ENCODE measurements around the gene PHRF1.
"Not testable (repeated sequence)": the region's sequence is repeated elsewhere in the genome, so short reads cannot be mapped to it uniquely, and the experiment has no call there.

PHRF1 gene

GRCh38 chr11:635945-636510, 59.8 kb downstream of the PHRF1 start:
- no peak for DNase-seq (ENCODE audit: low spot score)

GRCh38 chr11:636511-637332, 60.5 kb downstream of the PHRF1 start, which contains the start of gene DRD4:
DRD4 (plus strand) TSS chr11:637269; CDS start chr11:637305, 36 bp downstream.
- DNase-seq (ENCODE audit: low spot score): no peak

- DNase-seq (ENCODE audit: low spot score): no peak
These were observed 61.0 kb downstream of the PHRF1 start for GRCh38 chr11:637333-637592.

GRCh38 chr11:637593-638521, 61.6 kb downstream of the PHRF1 start:
- DNase-seq (ENCODE audit: low spot score): no peak

GRCh38 chr11:638631-639331, 62.5 kb downstream of the PHRF1 start:
- no peak for DNase-seq (ENCODE audit: low spot score)

GRCh38 chr11:639332-639955, 63.2 kb downstream of the PHRF1 start:
- no peak for DNase-seq (ENCODE audit: low spot score)

- DNase-seq (ENCODE audit: low spot score): no peak
These were observed 63.9 kb downstream of the PHRF1 start for GRCh38 chr11:640021-640706.

GRCh38 chr11:641806-642370, 65.6 kb downstream of the PHRF1 start:
- DNase-seq (ENCODE audit: low spot score): no peak

- no peak for DNase-seq (ENCODE audit: low spot score)
These were observed 67.1 kb downstream of the PHRF1 start for GRCh38 chr11:643366-643765.

GRCh38 chr11:643849-644738, 67.8 kb downstream of the PHRF1 start:
- no peak for DNase-seq (ENCODE audit: low spot score)

- DNase-seq (ENCODE audit: low spot score): no peak
These were observed 69.3 kb downstream of the PHRF1 start for GRCh38 chr11:645536-645935.

- no peak for DNase-seq (ENCODE audit: low spot score)
These were observed 69.9 kb downstream of the PHRF1 start for GRCh38 chr11:646214-646613.

GRCh38 chr11:647672-648158, 71.4 kb downstream of the PHRF1 start:
- DNase-seq (ENCODE audit: low spot score): not testable (repeated sequence)

GRCh38 chr11:650482-650881, 74.2 kb downstream of the PHRF1 start:
- DNase-seq (ENCODE audit: low spot score): no peak

- DNase-seq (ENCODE audit: low spot score): not testable (repeated sequence)
These were observed 76.9 kb downstream of the PHRF1 start for GRCh38 chr11:653136-653535.

GRCh38 chr11:653837-654236, 77.6 kb downstream of the PHRF1 start:
- DNase-seq (ENCODE audit: low spot score): no peak

GRCh38 chr11:654444-654843, 78.2 kb downstream of the PHRF1 start:
- not testable (repeated sequence) for DNase-seq (ENCODE audit: low spot score)

GRCh38 chr11:655036-655726, 78.9 kb downstream of the PHRF1 start:
- DNase-seq (ENCODE audit: low spot score): no peak

- DNase-seq (ENCODE audit: low spot score): no peak
These were observed 80.2 kb downstream of the PHRF1 start for GRCh38 chr11:656426-656825.

Data from pons (tissue), 1 donor.